ENCODE results near the gene ABCA13.

Gene ABCA13

GRCh38 chr7:48301201-48301600, 129.9 kb downstream of the ABCA13 start:
- DNase-seq: peak; percentile 38

DNA sequence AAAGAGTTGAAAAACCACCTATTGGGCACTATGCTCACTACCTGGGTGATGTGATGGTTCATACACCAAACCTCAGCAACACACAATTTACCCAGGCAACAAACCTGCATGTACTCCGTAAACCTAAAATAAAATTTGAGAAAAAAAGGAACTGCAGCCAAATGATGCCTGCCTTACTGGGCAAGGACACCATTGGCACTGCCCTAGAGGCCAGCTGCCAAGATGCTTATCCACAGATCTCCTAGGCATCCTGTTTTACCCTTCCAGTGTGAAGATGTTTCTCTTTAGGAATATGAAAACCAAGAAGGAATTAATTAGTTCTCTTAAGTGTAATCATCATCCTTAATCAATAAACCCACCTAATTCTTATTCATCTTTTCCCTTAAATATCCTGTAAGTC, 133.4 kb downstream of the ABCA13 start:
- no peak for DNase-seq

DNA sequence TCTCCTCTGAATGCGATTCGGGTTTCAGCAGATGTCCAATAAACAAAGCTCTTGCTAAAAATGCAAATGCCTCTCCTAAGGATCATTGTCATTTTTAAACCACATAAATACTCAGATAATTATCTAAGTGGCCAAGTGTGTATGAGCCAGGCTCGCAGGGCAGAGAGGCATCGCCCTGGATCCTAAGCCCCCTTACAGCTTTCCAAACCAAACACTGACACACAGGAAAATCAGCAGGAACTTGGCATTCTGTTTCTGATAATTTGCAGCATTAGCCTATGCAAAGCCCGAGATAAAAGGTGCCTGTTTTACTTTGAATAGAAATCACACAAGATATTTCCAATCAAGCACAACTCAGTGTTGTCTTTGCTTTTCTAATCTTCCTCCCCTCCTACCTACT, 134.4 kb downstream of the ABCA13 start:
- DNase-seq: no peak

DNA sequence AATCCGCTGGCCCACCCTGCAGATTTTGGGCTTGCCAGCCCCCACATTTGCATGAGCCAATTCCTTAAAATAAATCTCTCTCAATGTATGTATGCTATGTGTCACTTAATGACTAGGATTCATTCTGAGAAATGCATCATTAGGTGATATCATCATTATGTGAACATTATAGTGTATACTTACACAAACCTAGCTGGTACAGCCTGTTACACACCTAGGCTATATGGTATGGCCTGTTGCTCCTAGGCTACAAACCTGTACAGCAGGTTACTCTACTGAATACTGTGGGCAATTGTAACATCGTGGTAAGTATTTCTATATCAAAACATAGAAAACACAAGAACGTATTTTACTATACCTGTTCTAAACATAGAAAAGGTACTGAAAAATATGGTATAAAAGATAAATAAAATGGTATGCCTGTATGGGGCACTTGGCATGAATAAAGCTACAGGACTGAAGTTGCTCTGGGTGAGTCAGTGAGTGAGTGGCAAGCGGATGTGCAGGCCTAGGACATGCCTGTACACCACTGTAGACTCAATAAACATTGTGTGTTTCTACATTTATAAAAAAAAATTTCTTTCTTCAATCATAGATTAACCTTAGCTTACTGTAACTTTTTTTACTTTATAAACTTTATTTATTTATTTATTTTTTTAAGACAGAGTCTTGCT, 135.9 kb downstream of the ABCA13 start:
- no peak for DNase-seq

DNA sequence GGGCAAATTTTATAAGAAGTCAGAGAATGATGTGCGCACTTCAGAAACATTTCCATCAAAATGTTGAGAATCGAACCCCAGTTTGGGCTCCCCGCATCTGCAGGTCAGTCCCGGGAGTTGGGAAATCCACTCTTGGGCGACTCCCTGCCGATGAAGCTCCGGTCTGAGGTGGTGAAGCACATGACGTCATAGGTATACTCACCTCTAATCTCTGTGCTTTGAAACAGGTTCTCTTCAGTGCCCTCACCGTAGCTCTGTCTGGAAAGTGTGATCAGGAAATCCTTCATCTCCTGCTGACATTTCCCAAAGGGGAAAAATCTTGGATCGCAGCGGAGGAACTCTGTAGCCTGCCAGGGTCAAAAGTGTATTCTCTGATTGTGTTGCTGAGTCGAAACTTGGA, 138.5 kb downstream of the ABCA13 start:
- DNase-seq: no peak

- no peak for DNase-seq
Observed at GRCh38 chr7:48311464-48312100, 140.3 kb downstream of the ABCA13 start.

DNA sequence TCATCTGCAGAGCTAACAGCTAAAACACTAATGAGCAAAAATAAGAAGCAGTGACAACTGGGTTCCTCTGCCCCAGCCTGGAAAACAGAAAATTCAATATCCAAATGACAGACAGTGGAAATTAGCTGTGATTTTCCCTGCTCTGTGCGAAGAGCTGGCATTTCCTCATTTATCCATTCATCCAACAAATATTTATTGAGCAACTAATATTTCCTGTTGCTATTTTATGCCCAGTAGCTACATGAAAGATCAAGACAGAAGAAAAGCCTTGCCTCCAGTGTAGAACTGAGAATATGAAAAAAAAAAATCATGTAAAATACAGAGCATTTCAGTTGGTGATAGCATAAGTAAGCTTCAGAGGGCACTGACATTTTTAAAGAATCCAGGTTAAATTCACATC, 140.9 kb downstream of the ABCA13 start:
- DNase-seq: no peak

GRCh38 chr7:48316768-48317167, 145.5 kb downstream of the ABCA13 start:
- no peak for DNase-seq

DNA sequence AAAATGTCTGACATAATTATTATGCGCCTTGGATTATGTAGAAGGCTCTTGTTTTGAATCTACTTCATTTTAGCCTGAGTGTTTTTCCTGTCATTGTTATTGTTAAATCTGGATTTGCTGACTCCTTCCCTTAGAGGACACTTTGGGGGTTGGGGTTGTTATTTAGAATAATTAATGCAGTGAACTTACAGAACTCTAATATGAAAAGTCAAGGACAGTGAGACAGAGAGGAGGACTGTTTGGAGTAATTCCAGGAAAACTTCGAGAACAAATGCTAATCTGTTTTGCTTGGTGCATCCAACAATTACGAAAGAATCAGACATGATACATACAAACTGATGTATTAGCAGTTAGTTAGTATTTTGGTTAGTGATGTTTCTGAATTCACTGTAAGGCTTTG, 146.1 kb downstream of the ABCA13 start:
- no peak for DNase-seq

- no peak for DNase-seq
Observed at GRCh38 chr7:48321319-48322010, 150.2 kb downstream of the ABCA13 start.

DNA sequence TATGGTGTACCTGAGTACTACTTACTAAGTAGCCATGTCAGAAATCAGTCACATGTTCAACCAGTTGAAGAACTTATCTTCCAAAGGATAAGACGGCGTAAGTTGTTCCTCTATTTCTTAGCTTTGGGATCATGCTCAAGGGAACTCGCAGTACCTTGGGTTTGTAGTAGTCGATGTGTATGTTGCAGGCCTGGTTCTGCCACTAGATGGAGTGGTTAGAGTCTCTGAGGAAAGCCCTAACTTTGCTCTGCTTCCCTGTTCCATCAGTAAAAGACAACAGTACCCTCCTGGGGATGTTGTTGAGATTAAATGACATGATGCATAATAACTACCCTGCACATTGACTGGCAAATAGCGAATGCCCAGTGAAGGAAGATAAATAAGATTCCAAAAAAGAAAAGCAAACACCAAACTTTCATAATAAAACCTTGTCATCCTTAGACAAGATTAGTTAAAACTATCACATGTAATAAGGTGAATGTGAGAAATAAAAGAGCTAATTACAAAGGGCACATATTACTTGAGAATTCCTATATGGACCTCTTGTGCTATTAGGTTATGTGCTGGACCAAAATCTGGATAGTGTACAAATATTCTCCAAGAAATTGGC, 165.9 kb downstream of the ABCA13 start:
- no peak for DNase-seq

- no peak for DNase-seq
Observed at GRCh38 chr7:48337781-48338180, 166.5 kb downstream of the ABCA13 start.

- DNase-seq: no peak
Observed at GRCh38 chr7:48347230-48347825, 176.1 kb downstream of the ABCA13 start.

- DNase-seq: no peak
Observed at GRCh38 chr7:48350515-48350914, 179.3 kb downstream of the ABCA13 start.

GRCh38 chr7:48351900-48352299, 180.6 kb downstream of the ABCA13 start:
- no peak for DNase-seq

DNA sequence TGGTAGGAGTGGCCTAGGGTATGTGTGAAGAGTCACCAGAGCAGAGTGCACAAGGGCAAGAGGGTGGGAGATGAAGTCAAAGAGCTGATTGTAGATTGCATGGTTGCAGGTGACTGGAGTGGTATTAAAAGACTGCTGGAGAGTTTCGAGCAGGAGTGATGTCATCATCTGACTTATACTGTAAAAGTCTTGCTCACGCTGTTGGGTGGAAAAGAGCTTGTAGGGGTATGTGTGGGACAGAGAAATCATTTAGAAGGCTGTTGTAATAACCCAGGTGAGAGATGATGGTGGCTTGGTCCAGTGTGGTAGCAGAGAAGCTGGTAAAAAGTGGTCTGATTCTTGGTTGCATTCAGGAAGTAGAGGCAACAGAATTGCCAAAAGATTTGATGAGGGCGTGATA, 184.1 kb downstream of the ABCA13 start:
- DNase-seq: no peak

DNA sequence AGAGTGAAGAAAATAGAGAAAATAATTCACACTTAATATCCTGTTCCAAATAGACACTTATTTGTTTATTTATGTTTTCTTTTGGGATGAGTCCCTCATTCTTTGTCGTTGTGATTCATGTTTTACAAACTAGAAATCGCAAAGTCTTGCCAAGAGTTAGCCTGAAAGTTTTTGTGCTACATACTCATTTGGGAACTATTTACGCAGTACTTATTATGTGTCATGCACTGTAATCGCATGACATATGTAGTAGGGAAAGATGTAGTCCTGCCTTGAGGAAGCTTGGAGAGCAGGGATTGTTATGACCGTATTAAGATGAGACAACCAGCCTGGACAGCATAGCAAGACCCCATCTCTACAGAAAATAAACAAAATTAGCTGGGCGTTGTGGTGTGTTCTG, 189.3 kb downstream of the ABCA13 start:
- DNase-seq: no peak

DNA sequence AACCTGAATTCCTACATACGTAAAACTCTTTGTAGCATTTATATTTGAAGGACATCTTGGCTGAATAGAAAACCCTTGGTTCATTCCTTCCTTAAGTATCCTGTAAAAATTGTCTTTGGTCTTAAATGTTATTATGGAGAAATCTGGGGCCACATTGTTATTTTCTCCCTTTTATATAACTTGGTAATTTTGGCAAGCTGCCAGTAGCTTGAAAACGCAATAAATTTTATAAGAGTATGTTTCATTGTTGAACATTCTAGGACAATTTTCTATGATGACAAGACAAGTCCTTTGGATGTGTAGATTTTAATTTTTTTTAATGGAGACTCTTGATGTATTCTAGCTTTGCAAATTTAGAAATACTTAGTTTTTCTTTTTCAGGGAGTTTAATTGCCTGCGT, 191.9 kb downstream of the ABCA13 start:
- DNase-seq: no peak

DNA sequence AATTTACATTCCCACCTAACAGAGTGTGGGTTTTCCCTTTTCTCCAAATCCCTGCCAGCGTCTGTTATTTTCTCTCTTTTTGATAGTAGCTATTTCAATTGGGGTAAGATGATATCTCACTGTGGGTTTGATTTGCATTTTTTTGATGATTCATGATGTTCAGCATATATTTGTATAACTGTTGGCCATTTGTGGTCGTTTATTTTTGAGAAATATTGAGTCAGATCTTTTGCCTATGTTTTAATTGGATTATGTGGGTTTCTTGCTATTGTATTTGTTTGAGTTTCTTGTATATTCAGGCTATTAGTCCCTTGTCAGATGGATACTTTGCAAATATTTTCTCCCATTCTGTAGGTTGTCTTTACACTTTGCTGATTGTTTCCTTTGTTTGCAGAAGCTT, 193.8 kb downstream of the ABCA13 start:
- DNase-seq: no peak

DNA sequence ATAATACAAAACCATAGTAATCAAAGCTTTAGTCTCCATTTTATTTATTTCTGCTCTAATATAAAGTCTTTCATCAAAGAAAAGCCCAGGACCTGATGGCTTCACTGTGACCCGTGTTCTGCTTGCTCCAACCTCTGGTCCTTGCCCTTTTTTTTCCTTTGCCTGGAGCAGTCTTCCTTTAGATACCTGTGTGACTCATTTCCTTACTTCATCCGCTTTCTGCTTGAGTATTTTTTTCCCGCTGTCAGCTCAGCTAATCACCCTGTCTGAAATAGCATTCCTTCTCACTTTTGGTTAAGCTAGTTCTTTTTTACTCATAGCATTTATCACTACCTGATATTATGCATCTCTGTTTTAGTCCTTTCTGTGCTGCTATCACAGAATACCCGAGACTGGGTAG, 194.8 kb downstream of the ABCA13 start:
- no peak for DNase-seq

GRCh38 chr7:48376263-48376662, 205.0 kb downstream of the ABCA13 start:
- no peak for DNase-seq

DNA sequence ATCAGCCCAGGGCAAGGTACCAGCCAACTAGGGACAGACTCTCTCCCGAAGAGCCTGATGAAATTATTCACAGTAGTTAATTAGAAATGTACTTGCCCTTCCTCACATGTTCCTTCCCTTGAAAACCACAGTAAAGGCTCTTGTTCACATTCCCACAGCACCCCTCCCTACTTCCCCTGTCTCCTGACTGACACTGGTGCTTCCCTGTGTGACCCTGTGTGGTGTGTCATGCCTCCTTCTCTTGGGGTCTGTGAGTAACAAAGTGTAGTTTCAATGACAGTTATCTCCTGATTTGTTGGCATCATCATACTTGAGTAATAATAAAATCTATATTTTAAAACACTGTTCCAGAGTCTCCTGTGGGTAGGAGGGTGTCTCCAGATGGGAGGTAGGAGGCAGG, 209.7 kb downstream of the ABCA13 start:
- DNase-seq: no peak

DNA sequence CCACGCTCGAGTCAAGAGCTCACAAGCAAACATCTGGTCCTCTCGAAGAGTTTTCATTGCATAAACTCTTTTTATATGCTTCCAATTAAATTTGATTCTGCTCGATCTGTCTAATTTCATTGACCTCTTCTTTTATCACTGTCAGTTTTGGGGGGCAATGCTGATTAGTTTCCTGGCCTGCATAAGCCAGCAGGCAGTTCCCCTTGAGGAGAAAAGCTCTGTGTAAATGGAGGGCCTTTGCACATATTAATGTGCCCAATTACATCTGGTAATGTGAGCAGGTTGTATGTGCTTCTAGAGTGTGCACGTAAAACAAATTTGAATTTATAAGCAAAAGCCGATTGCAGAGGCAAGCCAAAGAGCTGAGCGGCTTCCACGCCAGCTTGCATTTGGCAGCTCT, 210.3 kb downstream of the ABCA13 start:
- no peak for DNase-seq
